Measurements from ENCODE around the gene AHRR.
"Not testable (repeated sequence)": the region's sequence is repeated elsewhere in the genome, so short reads cannot be mapped to it uniquely, and the experiment has no call there.

Gene AHRR

DNA sequence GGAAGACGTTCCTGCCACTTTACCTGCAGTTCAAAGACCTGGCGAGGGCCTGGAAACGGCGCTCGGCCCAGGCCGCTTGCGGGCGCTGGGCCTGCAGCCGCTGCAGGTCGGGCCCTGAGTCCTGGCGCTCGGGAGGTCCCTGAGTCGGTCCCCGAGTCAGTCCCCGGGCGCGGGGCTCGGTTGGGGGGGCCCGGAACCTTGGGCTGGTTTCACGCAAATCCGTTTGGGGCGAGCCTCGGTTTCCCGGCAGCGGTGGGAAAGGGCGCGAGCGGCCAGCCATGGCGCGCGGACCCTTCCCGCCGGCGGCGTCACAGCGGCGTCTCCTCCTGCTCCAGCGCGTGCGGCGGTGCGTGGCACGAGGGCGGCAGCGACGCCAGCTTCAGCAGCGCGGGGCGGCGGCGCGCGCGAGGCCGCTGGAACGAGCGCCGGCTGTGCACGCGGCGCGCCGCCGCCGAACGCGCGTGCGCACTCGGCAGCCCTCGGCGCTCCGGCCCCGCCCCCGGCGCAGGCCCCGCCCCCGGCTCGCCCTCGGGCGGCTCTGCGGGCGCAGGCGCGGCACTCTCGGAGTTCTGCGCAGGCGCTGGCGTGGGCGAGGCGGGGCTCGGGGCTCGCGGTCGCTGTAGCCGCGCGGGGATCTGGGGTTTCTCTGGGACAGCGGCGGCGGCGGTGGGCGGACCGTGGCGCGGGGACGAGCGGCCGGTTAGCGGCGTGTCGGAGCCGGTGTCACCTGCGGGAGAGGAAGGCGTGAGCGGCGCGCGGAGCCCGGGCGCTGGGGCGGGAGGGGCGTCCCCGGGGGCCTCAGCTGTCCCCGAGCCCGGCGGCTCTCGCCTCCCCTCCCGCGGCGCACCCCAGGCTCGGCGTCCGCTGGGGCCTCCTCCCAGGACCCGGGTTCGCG lies 151.4 kb downstream of the AHRR start:
- DNase-seq (ENCODE audit: low read depth in 2 of 2, low spot score in 1 of 2): peak; percentile 65 to 79

DNA sequence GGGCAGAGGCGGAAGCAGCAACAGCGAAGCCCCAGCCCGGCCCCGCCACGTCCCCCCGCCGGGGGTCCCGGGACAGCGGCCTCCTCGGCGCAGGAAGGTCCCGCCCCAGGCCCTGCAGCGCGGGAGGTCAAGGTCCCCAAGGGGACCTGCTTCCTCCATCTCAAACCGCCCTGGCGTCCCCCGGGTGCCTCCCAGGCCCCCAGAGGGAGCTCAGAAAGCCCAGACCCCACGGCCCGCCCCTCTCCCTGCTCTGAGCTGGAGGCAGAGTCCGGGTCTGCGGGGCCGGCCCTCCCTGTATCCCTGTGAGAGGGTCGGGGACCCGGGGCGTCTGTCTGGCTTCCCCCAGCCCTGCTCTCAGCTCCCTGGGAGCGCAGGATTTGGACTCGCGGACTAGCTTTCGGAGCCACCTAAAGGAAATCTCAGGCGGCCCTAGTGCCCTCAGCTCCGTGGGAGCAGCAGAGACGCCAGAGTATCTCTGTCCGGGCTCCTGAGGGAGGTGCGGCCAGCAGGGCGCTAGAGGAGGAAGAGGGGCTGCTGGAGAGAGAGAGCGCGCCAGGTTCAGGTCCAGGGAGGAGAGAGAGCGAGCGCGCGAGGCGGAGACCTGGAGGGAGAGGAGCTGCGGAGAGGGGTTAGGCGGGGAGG lies 152.2 kb downstream of the AHRR start:
- no peak for DNase-seq (ENCODE audit: low read depth in 2 of 2, low spot score in 1 of 2)

DNA sequence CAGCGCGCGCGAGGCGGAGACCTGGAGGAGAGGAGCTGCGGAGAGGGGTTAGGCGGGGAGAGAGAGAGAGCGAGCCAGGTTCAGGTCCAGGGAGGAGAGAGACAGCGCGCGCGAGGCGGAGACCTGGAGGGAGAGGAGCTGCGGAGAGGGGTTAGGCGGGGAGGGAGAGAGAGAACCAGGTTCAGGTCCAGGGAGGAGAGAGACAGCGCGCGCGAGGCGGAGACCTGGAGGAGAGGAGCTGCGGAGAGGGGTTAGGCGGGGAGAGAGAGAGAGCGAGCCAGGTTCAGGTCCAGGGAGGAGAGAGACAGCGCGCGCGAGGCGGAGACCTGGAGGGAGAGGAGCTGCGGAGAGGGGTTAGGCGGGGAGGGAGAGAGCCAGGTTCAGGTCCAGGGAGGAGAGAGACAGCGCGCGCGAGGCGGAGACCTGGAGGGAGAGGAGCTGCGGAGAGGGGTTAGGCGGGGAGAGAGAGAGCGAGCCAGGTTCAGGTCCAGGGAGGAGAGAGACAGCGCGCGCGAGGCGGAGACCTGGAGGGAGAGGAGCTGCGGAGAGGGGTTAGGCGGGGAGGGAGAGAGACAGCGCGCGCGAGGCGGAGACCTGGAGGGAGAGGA lies 152.8 kb downstream of the AHRR start:
- DNase-seq (ENCODE audit: low read depth in 2 of 2, low spot score in 1 of 2): not testable (repeated sequence)

DNA sequence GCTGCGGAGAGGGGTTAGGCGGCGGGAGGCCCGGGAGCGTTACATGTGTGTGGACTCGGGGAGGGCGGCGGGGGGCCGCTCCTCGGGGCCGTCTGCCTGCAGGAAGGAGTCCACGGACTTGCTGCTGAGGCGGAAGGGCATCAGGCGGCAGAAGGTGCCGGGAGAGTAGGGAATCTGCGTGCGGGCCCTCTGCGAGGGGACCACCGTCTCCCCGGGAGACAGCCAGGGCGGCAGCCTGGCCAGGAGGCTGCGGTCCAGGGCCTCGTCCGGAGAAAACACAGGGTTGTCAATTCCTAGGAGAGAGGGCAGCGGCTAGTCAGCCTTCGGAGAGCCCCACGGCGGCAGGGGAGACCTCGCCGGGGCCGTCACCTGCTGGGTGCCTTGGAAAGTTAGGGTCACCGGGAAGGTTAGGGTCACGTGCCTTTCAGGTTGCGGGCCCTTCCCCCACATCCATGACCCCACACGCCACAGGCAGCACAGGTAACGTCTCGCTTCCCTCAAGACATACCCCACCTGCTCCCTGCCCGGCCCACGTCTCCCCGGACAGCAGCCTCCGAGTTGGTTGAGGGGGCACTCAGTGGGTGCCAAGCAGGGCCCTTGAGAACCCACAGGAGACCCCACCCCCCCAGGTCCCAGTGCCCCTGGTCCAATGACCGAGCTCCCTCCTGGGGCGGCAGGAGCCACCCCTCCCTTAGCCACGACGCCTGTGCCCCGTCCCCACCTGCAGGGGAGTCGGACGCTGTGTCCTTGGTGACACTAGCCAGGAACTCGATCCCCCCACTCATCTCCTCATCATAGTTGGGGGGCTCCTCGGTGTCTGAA lies 153.5 kb downstream of the AHRR start:
- no peak for DNase-seq (ENCODE audit: low read depth in 2 of 2, low spot score in 1 of 2)

DNA sequence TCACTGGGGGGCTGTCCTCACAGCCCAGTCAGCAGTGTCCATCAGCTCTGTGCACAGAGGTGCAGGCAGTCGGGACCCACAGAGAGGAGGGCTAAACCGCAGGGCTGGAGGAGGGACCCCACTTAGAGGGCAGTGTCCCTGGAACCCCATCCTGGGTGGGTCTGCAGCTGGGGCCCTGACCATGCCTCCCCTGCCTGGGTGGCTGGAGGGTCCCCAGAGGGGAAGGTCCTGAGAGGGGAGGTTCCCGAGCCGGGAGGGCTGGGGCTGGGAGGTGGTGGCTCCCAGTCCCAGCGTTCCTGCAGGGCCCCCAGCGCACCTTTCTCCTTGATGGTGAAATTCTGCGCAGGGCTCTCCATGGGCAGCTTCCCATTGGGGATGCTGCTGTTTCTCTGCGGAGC lies 154.2 kb downstream of the AHRR start:
- DNase-seq (ENCODE audit: low read depth in 2 of 2, low spot score in 1 of 2): no peak

DNA sequence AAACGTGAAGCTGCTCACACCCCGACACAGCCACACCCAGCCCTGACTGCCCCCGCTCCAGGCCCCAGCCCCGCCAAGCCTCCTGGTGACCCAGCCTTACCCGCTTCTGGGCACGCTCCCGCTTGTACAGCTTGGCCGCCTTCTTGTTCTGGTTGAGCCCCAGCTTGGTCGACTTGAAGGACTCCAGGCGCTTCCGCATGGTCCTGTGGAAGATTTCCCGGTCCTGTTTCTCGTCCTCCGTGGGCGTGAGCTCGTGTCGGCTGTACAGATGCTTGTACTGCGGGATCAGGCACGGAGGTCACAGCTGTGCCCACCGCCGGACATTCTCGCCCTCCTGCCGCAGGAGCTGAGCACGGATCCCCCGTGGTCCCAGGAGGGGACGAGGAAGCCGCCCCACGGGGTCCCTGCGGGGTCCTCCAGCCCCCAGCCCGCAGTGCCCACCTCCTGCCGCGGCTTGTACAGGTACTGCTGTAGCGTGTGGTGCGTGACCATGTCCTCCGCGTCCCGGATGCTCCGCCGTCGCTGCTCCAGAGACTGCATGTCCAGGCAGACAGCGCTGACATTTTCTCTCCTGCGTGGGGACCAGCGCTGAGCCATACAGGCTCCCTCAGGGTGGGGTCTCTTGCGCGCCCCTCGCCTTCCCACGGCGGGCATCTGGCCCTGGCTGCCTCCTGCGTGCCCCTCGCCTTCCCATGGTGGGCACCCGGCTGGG lies 154.7 kb downstream of the AHRR start:
- no peak for DNase-seq (ENCODE audit: low read depth in 2 of 2, low spot score in 1 of 2)

DNA sequence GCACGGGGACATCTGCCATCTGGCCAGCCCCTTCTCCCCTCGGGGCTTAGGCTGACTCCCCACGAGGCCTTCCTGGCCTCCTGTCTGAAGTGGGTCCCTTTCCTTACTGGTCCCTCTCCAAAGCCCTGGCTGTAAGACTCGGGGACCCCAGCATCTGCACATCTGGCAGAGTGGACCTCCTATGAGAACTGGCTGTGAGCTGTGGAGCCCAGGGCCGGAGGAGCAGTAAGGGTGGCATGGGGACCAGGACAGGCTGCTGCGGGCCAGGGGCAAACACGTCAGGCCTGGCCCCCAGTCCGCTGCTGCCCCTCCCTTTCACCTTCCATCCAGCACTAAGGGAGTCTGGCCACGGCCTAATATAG lies 155.3 kb downstream of the AHRR start:
- no peak for DNase-seq (ENCODE audit: low read depth in 2 of 2, low spot score in 1 of 2)

DNA sequence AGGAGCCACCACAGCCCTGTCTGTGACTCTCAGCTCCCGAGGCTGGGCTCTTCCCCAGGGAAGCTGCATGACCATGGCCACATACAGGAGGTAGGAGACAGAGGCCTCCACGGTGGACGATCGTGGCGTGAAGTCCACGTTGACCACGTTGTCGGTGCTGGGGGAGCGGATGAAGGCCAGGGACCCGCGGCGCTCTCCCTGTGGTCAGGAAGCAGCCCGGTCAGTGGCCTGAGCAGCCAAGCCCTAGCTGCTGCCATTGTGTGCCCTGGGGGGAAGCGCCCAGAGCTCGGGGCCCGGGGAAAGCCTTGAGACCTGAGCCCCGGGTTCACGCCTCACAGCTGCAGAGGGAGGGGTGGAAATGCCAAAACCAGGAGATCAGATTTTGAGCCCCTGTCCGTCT lies 155.7 kb downstream of the AHRR start:
- DNase-seq (ENCODE audit: low read depth in 2 of 2, low spot score in 1 of 2): no peak

DNA sequence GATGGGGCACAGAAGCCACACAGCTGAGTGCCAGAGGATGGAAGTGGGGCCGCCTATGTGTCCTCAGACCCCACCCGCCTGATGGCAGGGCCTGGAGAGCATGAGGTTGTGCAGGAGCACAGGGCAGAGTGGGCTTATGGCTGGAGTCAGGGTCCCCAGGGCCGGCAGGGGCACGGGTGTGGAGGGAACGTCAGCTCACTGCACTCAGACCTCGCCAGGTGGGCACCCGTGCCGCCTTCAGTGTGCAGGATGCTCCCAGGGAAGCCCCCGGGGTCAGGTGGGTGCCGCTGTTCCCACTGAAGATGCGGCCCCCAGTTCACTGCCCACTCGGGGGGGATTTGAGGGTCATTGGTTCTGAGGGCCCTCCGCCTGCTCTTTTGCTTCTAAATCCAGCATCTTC lies 156.4 kb downstream of the AHRR start:
- DNase-seq (ENCODE audit: low read depth in 2 of 2, low spot score in 1 of 2): no peak

DNA sequence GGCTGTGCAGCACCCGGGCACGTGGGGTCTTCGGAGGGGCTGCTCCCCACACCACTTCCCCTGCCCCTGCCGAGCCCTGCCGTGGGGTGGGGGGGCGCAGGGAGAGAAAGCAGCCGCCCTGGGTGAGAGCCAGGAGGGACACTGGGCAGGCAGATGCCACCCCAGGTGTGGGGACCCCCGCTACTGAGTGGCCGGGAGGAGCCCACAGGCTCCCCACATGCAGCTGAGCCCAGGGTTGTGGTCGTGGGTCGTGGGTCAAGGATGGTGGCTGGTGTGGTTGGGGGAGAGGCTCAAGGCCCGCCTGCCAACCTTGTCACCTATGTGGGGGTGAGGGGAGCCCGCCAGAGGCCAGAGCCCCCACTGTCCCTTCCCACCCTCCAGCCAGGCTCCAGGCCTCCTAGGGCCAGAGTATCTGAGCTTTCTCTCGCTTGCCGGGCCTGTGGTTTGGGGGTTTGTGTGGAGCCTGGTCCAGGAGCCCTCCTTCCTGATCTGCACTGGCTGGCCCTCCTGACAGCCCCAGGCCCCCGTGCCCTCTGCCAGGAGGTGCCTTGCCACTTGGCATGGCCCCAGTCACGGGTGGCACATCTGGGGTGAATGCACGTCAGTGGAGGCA lies 157.0 kb downstream of the AHRR start:
- DNase-seq (ENCODE audit: low read depth in 2 of 2, low spot score in 1 of 2): no peak

DNA sequence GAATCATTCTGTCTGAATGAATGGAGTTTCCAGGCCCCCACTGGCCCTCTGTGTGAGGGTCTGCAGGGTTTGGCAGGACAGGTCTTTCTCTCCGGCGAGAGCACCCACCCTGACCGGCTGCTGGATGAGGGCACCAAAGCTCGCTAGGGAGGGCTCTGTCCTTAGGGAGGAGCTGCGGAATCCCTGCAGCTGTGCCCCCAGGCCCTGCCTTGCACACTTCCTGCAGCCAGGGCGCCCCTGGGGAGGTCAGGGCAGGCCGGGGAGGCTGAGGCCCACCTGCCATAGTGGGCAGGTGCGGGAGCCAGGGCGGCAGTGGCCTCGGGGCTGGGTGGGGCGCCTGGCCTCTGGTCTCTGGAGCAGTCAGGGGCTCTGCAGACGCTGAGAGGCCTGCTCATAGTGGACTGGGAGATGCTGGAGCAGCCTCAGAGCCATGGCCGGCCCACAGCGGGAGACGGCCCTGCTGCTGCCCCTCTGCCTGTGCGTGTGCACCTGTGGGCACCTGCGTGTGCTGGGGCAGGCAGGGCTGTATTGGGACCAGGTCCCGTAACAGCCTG lies 157.5 kb downstream of the AHRR start:
- no peak for DNase-seq (ENCODE audit: low read depth in 2 of 2, low spot score in 1 of 2)

DNA sequence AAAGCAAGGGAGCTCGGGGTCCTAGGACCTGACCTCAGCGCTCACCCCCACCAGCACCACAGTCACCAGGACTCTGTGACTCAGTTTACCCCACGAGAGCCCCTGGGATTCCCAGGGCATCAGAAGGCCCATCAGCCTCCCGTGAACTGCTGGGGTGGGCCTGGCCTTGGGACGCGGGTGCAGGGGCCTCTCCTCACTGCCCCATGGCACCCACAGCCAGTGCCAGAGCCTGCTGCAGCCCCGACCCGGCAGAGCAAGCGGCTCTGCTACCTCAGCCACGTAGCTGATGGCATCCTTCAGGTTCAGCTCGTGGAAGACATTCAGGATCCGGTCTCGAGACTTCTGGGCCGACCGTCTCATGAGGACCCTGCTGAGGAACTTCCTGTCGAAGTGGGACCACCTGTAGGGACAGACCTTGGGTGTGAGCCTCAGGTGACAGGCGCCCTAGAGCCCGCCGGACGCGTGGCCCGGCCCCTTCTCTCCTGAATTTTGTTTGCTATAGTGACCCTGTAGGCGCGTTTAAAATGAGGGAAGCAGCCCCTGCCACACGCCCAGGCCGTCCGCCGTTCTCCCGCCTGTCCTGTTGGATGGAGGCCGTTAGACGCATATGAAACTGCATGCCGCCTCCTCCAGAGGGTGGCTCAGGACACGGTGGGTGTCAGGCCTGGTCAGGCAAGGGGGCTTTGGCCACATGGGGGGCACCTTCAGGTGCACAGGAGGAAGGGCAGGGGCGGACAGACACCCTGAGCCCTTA lies 158.2 kb downstream of the AHRR start:
- no peak for DNase-seq (ENCODE audit: low read depth in 2 of 2, low spot score in 1 of 2)

DNA sequence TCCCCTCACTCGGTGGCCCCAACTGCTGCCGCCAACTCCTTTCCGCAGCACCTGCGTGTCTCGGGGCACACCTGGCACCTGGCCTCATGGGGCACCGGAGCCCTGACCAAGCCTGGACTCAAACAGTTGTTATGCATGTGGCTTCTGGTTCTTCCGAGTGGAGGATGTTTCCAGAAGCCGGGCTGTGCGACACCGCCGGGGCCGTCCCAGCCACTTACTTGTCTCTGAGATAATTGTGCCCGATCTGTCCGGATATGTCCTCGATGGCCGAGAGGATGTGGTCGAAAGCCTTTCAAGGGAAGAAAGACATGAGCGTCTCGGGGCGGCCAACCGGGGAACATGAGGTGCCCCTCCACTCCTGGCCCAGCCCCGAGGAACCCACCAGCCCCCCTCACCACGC lies 159.8 kb downstream of the AHRR start:
- DNase-seq (ENCODE audit: low read depth in 2 of 2, low spot score in 1 of 2): no peak

DNA sequence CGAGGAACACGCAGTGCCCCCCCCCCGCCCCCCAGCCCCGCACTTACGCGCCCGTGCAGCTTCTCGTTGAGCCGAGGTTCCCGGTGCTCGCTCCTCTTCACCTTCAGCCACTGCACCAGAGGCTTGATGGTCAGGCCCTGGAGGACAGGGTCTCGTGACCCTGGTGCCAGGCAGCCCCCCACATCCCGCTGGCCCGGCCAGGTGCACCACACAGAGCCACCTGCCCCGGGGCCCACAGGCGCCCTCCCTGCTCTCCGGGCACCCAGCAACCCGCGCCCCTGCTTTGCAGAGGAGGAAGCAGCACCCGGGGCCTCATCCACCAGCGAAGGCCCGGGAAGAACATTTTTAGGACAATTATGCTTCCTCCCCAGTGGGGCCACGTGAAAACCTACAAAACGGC lies 160.5 kb downstream of the AHRR start:
- no peak for DNase-seq (ENCODE audit: low read depth in 2 of 2, low spot score in 1 of 2)

DNA sequence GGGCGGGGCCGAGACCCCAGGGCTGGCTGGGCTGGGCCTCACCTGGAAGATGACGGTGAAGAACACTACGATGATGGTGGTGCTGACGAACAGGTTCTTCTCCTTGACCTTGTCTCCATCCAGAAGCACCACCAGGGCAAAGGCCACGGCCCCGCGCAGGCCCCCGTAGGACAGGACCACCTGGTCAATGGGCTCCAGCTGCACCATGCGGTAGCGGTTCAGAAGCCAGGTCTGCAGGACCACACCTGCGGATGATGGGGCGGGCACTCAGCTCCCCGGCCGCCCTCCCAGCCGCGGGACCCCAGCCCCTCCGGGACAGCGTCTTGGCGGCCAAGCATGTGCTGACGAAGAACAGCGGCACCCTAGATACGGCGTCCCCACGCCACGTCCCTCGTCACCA lies 161.0 kb downstream of the AHRR start:
- no peak for DNase-seq (ENCODE audit: low read depth in 2 of 2, low spot score in 1 of 2)

DNA sequence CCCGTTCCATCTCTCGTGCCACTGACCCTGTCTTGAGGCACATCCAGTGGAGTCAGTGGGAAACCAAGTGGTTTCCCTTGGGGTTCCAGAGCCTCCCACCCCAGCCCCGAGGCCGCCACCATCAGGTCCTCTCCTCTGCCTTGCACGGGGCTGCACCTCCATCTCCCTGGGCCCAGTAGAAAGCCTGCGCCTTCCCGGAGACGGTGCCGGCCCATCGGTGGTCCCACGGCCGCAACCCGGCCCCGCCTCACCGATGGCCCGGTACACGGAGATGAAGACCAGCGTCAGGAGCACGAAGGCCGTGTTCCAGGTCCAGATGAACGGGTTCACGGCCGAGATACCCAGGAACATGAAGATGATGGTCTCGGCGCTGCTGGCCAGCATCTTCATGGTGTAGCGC lies 161.5 kb downstream of the AHRR start:
- no peak for DNase-seq (ENCODE audit: low read depth in 2 of 2, low spot score in 1 of 2)

DNA sequence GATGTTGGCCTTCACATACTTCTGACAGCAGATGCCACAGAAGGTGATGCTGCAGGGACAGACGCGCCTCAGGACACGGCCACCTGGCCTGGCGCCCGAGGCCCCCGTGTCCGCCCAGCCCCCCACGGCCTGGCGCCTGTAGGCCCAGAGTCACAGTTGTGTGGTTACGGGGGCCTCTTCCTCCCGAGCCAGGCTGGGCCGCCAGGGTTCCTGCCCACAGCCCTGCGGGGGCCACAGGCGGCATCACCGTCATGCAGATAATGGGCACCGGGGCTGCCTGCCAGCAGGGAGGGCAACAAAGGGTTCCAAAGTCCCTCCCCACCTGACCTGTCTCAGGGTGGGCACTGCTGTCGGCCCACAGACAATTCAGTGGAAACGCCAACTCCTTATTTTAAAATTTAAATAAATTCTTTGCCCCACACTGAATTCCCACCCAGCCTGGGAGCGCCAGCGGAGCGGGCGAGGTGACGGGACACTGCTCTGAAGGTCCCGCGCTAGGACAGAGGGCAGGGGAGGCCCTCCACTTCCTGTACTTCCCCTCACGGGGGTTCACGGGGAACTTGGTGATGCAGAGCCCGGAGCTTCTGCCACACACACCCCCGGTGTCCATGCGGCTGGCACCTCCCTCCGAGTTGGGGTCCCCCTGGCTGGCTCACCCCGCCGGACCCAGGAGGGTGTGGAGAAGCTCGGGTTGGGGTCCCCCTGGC lies 162.1 kb downstream of the AHRR start:
- no peak for DNase-seq (ENCODE audit: low read depth in 2 of 2, low spot score in 1 of 2)

DNA sequence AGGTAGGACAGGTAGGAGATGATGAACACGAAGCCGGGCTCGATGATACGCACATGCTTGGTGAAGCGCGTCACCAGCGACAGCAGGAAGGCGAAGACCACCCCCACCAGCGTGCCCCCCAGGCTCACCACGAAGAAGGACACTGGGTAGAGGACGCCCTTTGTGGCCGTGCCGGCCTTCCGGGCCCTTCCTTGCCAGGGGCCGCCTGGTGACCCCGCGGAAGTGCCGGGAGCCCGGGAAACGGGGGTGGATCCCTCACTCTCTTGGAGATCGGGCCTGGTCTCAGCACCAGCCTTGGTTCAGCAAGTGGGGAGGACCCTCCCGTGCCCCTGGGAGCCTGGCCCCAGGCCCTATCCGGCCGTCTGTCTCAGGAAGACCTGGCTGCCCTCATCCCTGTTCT lies 163.0 kb downstream of the AHRR start:
- DNase-seq (ENCODE audit: low read depth in 2 of 2, low spot score in 1 of 2): no peak

Data from stimulated activated CD8-positive, alpha-beta memory T cell treated with anti-CD3 and anti-CD28 coated beads, Interleukin-4, amount 100 ng/mL, for 1 hour (primary cell).